ENCODE measurements around the gene GGA1.

Gene GGA1

DNA sequence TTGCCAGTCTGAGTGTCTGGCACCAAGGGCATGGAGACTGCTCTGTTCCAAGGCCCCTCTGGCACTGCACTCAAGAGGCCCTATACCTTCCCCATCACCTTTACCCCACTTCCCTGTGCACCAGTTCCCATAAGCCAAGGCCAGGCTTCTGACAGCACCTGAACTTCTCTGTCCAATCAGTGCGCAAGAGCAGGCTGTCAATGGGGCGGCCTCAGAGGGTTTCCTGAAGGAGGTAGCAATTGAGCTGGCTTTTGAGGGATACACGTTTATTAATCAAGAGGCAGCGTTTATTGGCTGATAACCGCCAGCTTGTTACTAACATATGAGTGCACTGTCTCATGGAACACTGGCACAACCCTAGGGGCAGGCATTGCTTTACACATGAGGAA, 32.9 kb downstream of the GGA1 start:
- no peak overlapping the region for H3K4me3 ChIP-seq (ENCODE audit: low read depth, low read length)
- TF ChIP-seq CTCF (IDR thresholded peaks at IDR 0.05; ENCODE audit: low read depth, low read length), result no peak
- H3K27me3 ChIP-seq (ENCODE audit: insufficient read depth, low read depth, severe bottlenecking), result no peaks in the 10 kb centered on the region
- H3K36me3 ChIP-seq, result peaks cover 9% of the 10 kb centered on the region
- no peaks in the 10 kb centered on the region for H3K9me3 ChIP-seq (ENCODE audit: severe bottlenecking)
- H3K27ac ChIP-seq, result no peak overlapping the region
- DNase-seq, result no peak

DNA sequence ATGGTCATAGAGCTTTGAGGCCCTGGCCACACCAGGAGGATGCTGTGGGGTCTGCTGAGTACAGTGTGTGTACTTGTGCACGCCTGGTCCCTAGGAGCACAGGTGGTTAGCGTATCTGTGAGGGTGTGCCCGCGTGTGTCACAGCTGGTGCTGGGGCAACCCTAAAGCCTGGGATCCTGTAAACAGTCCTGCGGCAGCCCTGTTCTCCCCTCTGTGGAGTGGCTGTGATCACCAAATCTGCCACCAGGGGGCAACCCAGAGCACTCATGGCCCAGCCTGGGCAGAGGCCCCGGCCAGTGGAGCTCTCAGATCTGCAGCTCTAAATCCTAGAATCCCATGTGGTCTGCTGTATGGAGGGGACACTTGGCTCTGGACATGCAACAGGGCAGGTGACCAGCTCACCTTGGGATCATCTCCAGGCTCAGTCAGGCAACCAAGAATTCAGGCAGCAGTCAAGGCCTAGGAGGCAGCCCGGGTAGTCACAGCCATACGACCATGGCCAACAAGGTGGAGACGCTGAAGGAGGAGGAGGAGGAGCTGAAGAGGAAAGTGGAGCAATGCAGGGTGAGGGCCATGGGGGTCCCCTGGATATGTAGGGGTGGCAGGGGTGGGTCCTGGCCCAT, 34.7 kb downstream of the GGA1 start:
- DNase-seq, result peak; percentile 85
- Histone ChIP-seq H3K36me3 (peaks cover 9% of the 10 kb centered on the region), H3K27me3 (ENCODE audit: insufficient read depth, low read depth, severe bottlenecking) (no peaks in the 10 kb centered on the region), H3K4me3 (ENCODE audit: low read depth, low read length) (no peak overlapping the region), H3K27ac (no peak overlapping the region), H3K9me3 (ENCODE audit: severe bottlenecking) (no peaks in the 10 kb centered on the region)
- peak; percentile 87 for TF ChIP-seq CTCF (IDR thresholded peaks at IDR 0.05; ENCODE audit: low read depth, low read length)

GRCh38 chr22:37647317-37647716, 38.7 kb downstream of the GGA1 start:
- no peak for TF ChIP-seq CTCF (IDR thresholded peaks at IDR 0.05; ENCODE audit: low read depth, low read length)
- Histone ChIP-seq H3K27me3 (ENCODE audit: insufficient read depth, low read depth, severe bottlenecking) (no peaks in the 10 kb centered on the region), H3K9me3 (ENCODE audit: severe bottlenecking) (no peaks in the 10 kb centered on the region), H3K4me3 (ENCODE audit: low read depth, low read length) (no peak overlapping the region), H3K36me3 (peaks cover 16% of the 10 kb centered on the region), H3K27ac (no peak overlapping the region)
- DNase-seq, result no peak

GRCh38 chr22:37647928-37648327, 39.3 kb downstream of the GGA1 start:
- TF ChIP-seq CTCF (IDR thresholded peaks at IDR 0.05; ENCODE audit: low read depth, low read length), result no peak
- Histone ChIP-seq H3K36me3 (peaks cover 16% of the 10 kb centered on the region), H3K4me3 (ENCODE audit: low read depth, low read length) (no peak overlapping the region), H3K9me3 (ENCODE audit: severe bottlenecking) (no peaks in the 10 kb centered on the region), H3K27me3 (ENCODE audit: insufficient read depth, low read depth, severe bottlenecking) (no peaks in the 10 kb centered on the region), H3K27ac (no peak overlapping the region)
- DNase-seq, result no peak

GRCh38 chr22:37650463-37651136, 42.0 kb downstream of the GGA1 start:
- H3K27me3 ChIP-seq (ENCODE audit: insufficient read depth, low read depth, severe bottlenecking), result no peaks in the 10 kb centered on the region
- H3K36me3 ChIP-seq, result peaks cover 12% of the 10 kb centered on the region
- no peak for TF ChIP-seq CTCF (IDR thresholded peaks at IDR 0.05; ENCODE audit: low read depth, low read length)
- no peak overlapping the region for H3K27ac ChIP-seq
- H3K9me3 ChIP-seq (ENCODE audit: severe bottlenecking), result no peaks in the 10 kb centered on the region
- H3K4me3 ChIP-seq (ENCODE audit: low read depth, low read length), result no peak overlapping the region
- no peak for DNase-seq

All from WERI-Rb-1 (cell line).